Measurements from ENCODE around the gene GPANK1. TPM values are rescaled to one million over a fixed set of nuclear protein-coding genes. Genes with fewer than 3 reads are reported as not detected.
A peak's percentile ranks its signal among the peaks of the same experiment; 100 is the strongest.

Gene GPANK1
- total and polyA plus RNA-seq, 9 donors: 14.6 to 26.6 (median 17.7) TPM

GRCh38 chr6:31707701-31708100, 42.9 kb upstream of the GPANK1 start:
- no peaks in the 10 kb centered on the region for H3K36me3 ChIP-seq
- no peak overlapping the region for H3K4me3 ChIP-seq
- H3K4me1 ChIP-seq (ENCODE audit: insufficient read depth): peaks cover 3% of the 10 kb centered on the region
- 84 to 88% (median 85%) methylated on average over 10 of the region's 10 CpGs for WGBS, 3 donors
- no peaks in the 10 kb centered on the region for H3K9me3 ChIP-seq
- TF ChIP-seq EP300 (IDR thresholded peaks at IDR 0.05) (no peak), POLR2A (IDR thresholded peaks at IDR 0.05) (no peak), CTCF (IDR thresholded peaks at IDR 0.05) (no peak)
- no peak overlapping the region for H3K27ac ChIP-seq
- no peaks in the 10 kb centered on the region for H3K27me3 ChIP-seq
- intact Hi-C loops (cut with DNase I): no loop called here
- DNase-seq: no peak

GRCh38 chr6:31706599-31706998, 41.8 kb upstream of the GPANK1 start, which contains the start of gene LY6G6F:
Gene LY6G6F, plus strand, starts transcription at chr6:31706866. Its CDS starts 41 bp downstream, at chr6:31706907.
- no peak within 1 kb of the TSS for H3K4me3 ChIP-seq
- 41 to 49% (median 43%) methylated on average over 3 of the region's 3 CpGs for WGBS, 3 donors
- no peak for DNase-seq
- H3K27ac ChIP-seq: no peak within 1 kb of the TSS
- intact Hi-C loops (cut with DNase I): no loop called here
- H3K9me3 ChIP-seq: no peaks in the 10 kb centered on the region
- TF ChIP-seq EP300 (IDR thresholded peaks at IDR 0.05) (no peak), POLR2A (IDR thresholded peaks at IDR 0.05) (no peak), CTCF (IDR thresholded peaks at IDR 0.05) (no peak)
- no peaks in the 10 kb centered on the region for H3K27me3 ChIP-seq
- H3K4me1 ChIP-seq (ENCODE audit: insufficient read depth): peaks cover 7% of the 10 kb centered on the region
- no peaks in the 10 kb centered on the region for H3K36me3 ChIP-seq

- H3K36me3 ChIP-seq: no peaks in the 10 kb centered on the region
- TF ChIP-seq POLR2A (IDR thresholded peaks at IDR 0.05) (no peak), CTCF (IDR thresholded peaks at IDR 0.05) (no peak), EP300 (IDR thresholded peaks at IDR 0.05) (no peak)
- H3K9me3 ChIP-seq: no peaks in the 10 kb centered on the region
- H3K4me3 ChIP-seq: no peak overlapping the region
- intact Hi-C loops (cut with DNase I): no loop called here
- peaks cover 11% of the 10 kb centered on the region for H3K4me1 ChIP-seq (ENCODE audit: insufficient read depth)
- H3K27ac ChIP-seq: no peak overlapping the region
- 75 to 82% (median 76%) methylated on average over 6 of the region's 6 CpGs for WGBS, 3 donors
- no peak for DNase-seq
- no peaks in the 10 kb centered on the region for H3K27me3 ChIP-seq
Observed at GRCh38 chr6:31705931-31706330, 41.1 kb upstream of the GPANK1 start.

GRCh38 chr6:31702819-31703716, 38.3 kb upstream of the GPANK1 start, which contains the start of gene ABHD16A:
Gene ABHD16A, minus strand, starts transcription at chr6:31703324. Its CDS starts 43 bp downstream, at chr6:31703281.
- Histone ChIP-seq H3K27me3 (no peaks in the 10 kb centered on the region), H3K4me3 (peak within 1 kb of the TSS; percentile 58), H3K9me3 (no peaks in the 10 kb centered on the region), H3K27ac (peak within 1 kb of the TSS; percentile 87 to 99), H3K4me1 (ENCODE audit: insufficient read depth) (peaks cover 11% of the 10 kb centered on the region), H3K36me3 (no peaks in the 10 kb centered on the region)
- TF ChIP-seq CTCF (IDR thresholded peaks at IDR 0.05): peak in 2 of 3 donors; percentile 19 to 35
- TF ChIP-seq POLR2A (IDR thresholded peaks at IDR 0.05): peak; percentile 98
- TF ChIP-seq EP300 (IDR thresholded peaks at IDR 0.05): no peak
- DNase-seq: peak; percentile 98 to 99 (median 99)
- intact Hi-C loops (cut with DNase I): loop anchor here in 1 of 4 donors (2.0 kb wide), 1 partner anchor 26 kb away; the partner anchor contains the start of gene DDAH2
- WGBS, 3 donors: 0 to 1% (median 1%) methylated on average over 54 of the region's 54 CpGs

Measured in ovary (tissue), 9 donors.